HepG2 (cell line): ENCODE measurements around the gene HSD17B2. TPM values are rescaled to one million over a fixed set of nuclear protein-coding genes. Genes with fewer than 3 reads are reported as not detected.

ENCODE experiments used
- FOXA1 ChIP-seq, 2 experiments: fragments of 450-650 bp in 1 of 2; sonication (generic) in 1 of 2; formaldehyde crosslinking in 1 of 2; IDR thresholded peaks; 2 replicates each; pipeline versions ENCODE4 v1.4.0 to v1.6.1; 2016 to 2020; ENCODE audit warnings: missing genetic modification reagents in 1 of 2
- HCFC1 ChIP-seq: fragments of 150-350 bp; IDR thresholded peaks from 2 replicates; pipeline ENCODE4 v1.6.1; 2014; ENCODE audit warnings: low read depth, low read length
- HIC2 ChIP-seq: sonication (generic); formaldehyde crosslinking; IDR thresholded peaks from 2 replicates; pipeline ENCODE4 v1.9.0; 2022; ENCODE audit warnings: low read depth, missing genetic modification reagents
- HNRNPH1 ChIP-seq: fragments of 200-400 bp; formaldehyde crosslinking; optimal IDR thresholded peaks from 2 replicates; pipeline ENCODE3; 2017; ENCODE audit warnings: mild to moderate bottlenecking, low read depth, low read length
- MXD4 ChIP-seq: IDR thresholded peaks from 2 replicates; pipeline ENCODE4 v1.6.1; 2016; ENCODE audit warnings: mild to moderate bottlenecking, missing biosample characterization, missing genetic modification reagents
- REL ChIP-seq: sonication (generic); formaldehyde crosslinking; conservative IDR thresholded peaks from 2 replicates; pipeline ENCODE4 v1.8.0; 2022; ENCODE audit warnings: mild to moderate bottlenecking, missing genetic modification reagents, moderate library complexity
- TCF7 ChIP-seq: sonication (generic); IDR thresholded peaks from 2 replicates; pipeline ENCODE4 v1.6.1; 2016; ENCODE audit warnings: antibody characterized with exemption, low read depth
- ZNF10 ChIP-seq: sonication (generic); formaldehyde crosslinking; IDR thresholded peaks from 2 replicates; pipeline ENCODE4 v1.4.0; 2020; ENCODE audit warnings: mild to moderate bottlenecking, low read depth, missing genetic modification reagents, borderline replicate concordance
- ZNF30 ChIP-seq: sonication (generic); formaldehyde crosslinking; IDR thresholded peaks from 2 replicates; pipeline ENCODE4 v1.5.0; 2020; ENCODE audit warnings: mild to moderate bottlenecking, missing genetic modification reagents
- ZNF446 ChIP-seq: sonication (generic); formaldehyde crosslinking; IDR thresholded peaks from 2 replicates; pipeline ENCODE4 v1.5.0; 2020; ENCODE audit warnings: mild to moderate bottlenecking, missing genetic modification reagents
- ZNF550 ChIP-seq: sonication (generic); formaldehyde crosslinking; IDR thresholded peaks from 2 replicates; pipeline ENCODE4 v1.4.0; 2020; ENCODE audit warnings: mild to moderate bottlenecking, missing genetic modification reagents, borderline replicate concordance
- ZNF589 ChIP-seq: sonication (generic); formaldehyde crosslinking; conservative IDR thresholded peaks from 2 replicates; pipeline ENCODE4 v1.8.0; 2022; ENCODE audit warnings: mild to moderate bottlenecking, moderate library complexity, missing genetic modification reagents
- ZNF619 ChIP-seq: sonication (generic); formaldehyde crosslinking; IDR thresholded peaks from 2 replicates; pipeline ENCODE4 v1.4.0; 2020; ENCODE audit warnings: mild to moderate bottlenecking, missing genetic modification reagents
- ZNF792 ChIP-seq: IDR thresholded peaks from 2 replicates; pipeline ENCODE4 v1.6.1; 2016
- ZNF883 ChIP-seq: sonication (generic); formaldehyde crosslinking; IDR thresholded peaks from 2 replicates; pipeline ENCODE4 v1.5.1; 2020; ENCODE audit warnings: mild to moderate bottlenecking, missing genetic modification reagents; ENCODE audit errors: not compliant biosample characterization
- ZSCAN31 ChIP-seq: sonication (generic); formaldehyde crosslinking; IDR thresholded peaks from 2 replicates; pipeline ENCODE4 v1.5.0; 2020; ENCODE audit warnings: low read depth, mild to moderate bottlenecking, missing genetic modification reagents
- polyA plus RNA-seq, 8 experiments: library from polyadenylated mRNA; depleted of rRNA in 3 of 8; stranded (reverse) in 7 of 8; unstranded in 1 of 8; fragments of >200 nt; fragmentation: Illumina TruSeq in 4 of 8; extraction: Trizol in 4 of 8; gene quantifications; 2 replicates each; pipeline versions ENCODE4 v1.2.1 to v1.2.3, GENCODE V29; 2011 to 2016; ENCODE audit warnings: low read depth in 4 of 8, missing spikeins in 1 of 8, mixed read lengths in 1 of 8; ENCODE audit not compliant: insufficient read depth in 1 of 8
- total RNA-seq, 5 experiments: library from RNA; depleted of rRNA; stranded (reverse); fragments of >200 nt; fragmentation: Illumina TruSeq; extraction: Trizol; gene quantifications; 2 replicates each; pipeline ENCODE4 v1.2.3, GENCODE V29; 2016; ENCODE audit warnings: low read depth in 1 of 5
- TF ChIP-seq, protein P1 (sequence below): sonication (generic); formaldehyde crosslinking; IDR thresholded peaks from 2 replicates; pipeline ENCODE4 v1.8.0; 2023; ENCODE audit warnings: mild to moderate bottlenecking, missing genetic modification reagents
- TF ChIP-seq, protein P2 (sequence below): sonication (generic); formaldehyde crosslinking; IDR thresholded peaks from 2 replicates; pipeline ENCODE4 v1.4.0; 2020; ENCODE audit warnings: mild to moderate bottlenecking, missing genetic modification reagents
- TF ChIP-seq, protein P3 (sequence below): sonication (generic); formaldehyde crosslinking; IDR thresholded peaks from 2 replicates; pipeline ENCODE4 v1.5.0; 2020; ENCODE audit warnings: mild to moderate bottlenecking, missing genetic modification reagents, borderline replicate concordance

Gene HSD17B2
- total and polyA plus RNA-seq, 2 of the 13 experiments (the other 11 are each of a cell fraction or from before 2014, with no cell fraction given), result 26.3 to 69.3 TPM

DNA sequence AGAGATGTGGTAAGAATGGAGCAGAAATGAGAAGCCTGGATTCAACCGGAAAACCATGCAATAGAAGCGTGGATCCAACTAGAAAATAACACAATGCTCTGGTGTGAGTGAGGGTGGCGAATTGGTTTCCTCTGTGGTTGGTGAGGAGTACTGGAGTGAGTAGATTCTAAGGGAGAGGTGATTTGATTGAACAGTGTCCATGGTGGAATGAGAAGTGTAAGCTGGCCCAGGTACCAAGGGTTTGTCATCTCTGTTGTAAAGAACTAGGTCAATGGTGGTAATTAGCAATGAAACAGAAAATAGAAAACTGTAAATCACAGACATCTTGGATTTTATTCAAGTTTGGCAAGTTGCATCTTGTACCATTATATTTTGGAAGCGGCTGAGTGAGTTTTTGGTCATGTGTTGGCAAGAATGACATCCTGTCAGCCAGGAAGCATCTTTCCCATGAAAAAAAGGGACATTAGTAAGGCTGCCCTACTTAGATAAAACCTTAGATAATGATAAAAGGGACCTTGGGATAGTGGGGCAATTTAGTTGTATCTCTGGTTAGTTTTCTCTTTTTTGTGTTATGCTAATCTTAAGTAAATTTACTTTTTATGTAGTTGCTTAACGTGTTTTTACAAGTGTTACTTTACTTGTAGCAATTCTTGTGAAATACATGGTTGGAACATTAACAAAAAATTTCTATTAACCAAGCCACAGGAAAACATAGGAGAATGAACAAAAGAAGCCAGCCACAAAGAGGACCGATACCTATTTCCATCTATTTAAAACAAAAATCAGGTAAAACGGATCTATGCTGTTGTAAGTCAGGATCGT, 20.9 kb downstream of the HSD17B2 start (continued):
- TF ChIP-seq REL, result no peak
- no peak for TF ChIP-seq HCFC1
- TF ChIP-seq ZNF446 (CRISPR knock-in tag), result no peak
- TF ChIP-seq, protein P1, sequence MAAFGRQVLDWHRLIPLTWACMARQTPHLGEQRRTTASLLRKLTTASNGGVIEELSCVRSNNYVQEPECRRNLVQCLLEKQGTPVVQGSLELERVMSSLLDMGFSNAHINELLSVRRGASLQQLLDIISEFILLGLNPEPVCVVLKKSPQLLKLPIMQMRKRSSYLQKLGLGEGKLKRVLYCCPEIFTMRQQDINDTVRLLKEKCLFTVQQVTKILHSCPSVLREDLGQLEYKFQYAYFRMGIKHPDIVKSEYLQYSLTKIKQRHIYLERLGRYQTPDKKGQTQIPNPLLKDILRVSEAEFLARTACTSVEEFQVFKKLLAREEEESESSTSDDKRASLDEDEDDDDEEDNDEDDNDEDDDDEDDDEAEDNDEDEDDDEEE (CRISPR knock-in tag), result no peak
- TF ChIP-seq ZNF619 (CRISPR knock-in tag), result no peak
- TF ChIP-seq HNRNPH1, result no peak
- TF ChIP-seq FOXA1 (IDR thresholded peaks at IDR 0.05), result no peak
- TF ChIP-seq FOXA1 (CRISPR knock-in tag; IDR thresholded peaks at IDR 0.05), result peak; percentile 70
- TF ChIP-seq, protein P2, sequence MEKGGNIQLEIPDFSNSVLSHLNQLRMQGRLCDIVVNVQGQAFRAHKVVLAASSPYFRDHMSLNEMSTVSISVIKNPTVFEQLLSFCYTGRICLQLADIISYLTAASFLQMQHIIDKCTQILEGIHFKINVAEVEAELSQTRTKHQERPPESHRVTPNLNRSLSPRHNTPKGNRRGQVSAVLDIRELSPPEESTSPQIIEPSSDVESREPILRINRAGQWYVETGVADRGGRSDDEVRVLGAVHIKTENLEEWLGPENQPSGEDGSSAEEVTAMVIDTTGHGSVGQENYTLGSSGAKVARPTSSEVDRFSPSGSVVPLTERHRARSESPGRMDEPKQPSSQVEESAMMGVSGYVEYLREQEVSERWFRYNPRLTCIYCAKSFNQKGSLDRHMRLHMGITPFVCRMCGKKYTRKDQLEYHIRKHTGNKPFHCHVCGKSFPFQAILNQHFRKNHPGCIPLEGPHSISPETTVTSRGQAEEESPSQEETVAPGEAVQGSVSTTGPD, result peak; percentile 92
- TF ChIP-seq, protein P3, sequence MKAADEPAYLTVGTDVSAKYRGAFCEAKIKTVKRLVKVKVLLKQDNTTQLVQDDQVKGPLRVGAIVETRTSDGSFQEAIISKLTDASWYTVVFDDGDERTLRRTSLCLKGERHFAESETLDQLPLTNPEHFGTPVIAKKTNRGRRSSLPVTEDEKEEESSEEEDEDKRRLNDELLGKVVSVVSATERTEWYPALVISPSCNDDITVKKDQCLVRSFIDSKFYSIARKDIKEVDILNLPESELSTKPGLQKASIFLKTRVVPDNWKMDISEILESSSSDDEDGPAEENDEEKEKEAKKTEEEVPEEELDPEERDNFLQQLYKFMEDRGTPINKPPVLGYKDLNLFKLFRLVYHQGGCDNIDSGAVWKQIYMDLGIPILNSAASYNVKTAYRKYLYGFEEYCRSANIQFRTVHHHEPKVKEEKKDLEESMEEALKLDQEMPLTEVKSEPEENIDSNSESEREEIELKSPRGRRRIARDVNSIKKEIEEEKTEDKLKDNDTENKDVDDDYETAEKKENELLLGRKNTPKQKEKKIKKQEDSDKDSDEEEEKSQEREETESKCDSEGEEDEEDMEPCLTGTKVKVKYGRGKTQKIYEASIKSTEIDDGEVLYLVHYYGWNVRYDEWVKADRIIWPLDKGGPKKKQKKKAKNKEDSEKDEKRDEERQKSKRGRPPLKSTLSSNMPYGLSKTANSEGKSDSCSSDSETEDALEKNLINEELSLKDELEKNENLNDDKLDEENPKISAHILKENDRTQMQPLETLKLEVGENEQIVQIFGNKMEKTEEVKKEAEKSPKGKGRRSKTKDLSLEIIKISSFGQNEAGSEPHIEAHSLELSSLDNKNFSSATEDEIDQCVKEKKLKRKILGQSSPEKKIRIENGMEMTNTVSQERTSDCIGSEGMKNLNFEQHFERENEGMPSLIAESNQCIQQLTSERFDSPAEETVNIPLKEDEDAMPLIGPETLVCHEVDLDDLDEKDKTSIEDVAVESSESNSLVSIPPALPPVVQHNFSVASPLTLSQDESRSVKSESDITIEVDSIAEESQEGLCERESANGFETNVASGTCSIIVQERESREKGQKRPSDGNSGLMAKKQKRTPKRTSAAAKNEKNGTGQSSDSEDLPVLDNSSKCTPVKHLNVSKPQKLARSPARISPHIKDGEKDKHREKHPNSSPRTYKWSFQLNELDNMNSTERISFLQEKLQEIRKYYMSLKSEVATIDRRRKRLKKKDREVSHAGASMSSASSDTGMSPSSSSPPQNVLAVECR (CRISPR knock-in tag), result no peak; the same call in 1 of the 2 replicates
- TF ChIP-seq HIC2 (CRISPR knock-in tag), result no peak
- TF ChIP-seq TCF7, result peak; percentile 86
- TF ChIP-seq MXD4 (CRISPR knock-in tag), result no peak
- TF ChIP-seq ZNF10 (CRISPR knock-in tag), result no peak
- no peak for TF ChIP-seq ZNF792 (CRISPR knock-in tag)
- TF ChIP-seq ZNF589 (CRISPR knock-in tag), result no peak
- TF ChIP-seq ZNF883 (CRISPR knock-in tag), result no peak
- no peak for TF ChIP-seq ZSCAN31 (CRISPR knock-in tag)
- no peak for TF ChIP-seq ZNF550
- TF ChIP-seq ZNF30, result no peak
